ENCODE results near the gene FUT2.
A peak's percentile ranks its signal among the peaks of the same experiment; 100 is the strongest.

The FUT2 gene

DNA sequence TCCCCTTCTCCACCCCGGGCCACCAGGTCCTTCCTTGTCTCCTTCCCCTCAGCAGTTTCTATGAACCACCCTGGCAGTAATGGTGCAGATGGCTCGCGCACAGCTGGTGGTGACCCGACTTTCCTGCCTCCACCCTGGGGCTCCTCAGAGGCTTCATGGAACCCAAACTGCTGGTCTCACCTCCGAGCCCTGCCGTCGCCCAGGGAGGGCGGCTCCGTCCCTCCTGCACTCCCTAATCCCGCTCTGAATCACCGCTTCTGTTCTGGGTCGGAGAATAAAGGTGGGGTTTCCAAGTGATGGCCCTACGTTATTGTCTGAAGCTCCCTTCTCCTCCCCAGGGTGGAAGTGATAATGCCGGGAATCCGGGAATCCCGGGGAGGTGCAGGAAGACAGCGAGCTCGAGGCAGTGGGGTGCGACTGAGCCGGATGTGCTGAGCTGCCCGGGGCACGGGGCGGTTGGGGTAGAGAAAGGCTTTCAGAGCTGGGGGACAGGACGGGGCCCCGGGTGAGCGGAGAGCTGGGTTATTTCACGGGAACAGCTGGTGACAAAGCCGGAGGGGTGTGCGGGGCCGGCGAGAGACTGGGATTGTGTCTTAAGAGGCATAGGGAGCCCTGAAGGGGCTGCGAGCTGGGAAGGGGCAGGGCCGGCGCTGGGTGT lies 711 bp downstream of the FUT2 start:
- Histone ChIP-seq H3K27ac (ENCODE audit: low read depth in 2 of 2, low read length in 2 of 2) (peak overlapping the region; percentile 98 to 99), H3K36me3 (ENCODE audit: control insufficient read depth in 2 of 2, insufficient read depth in 2 of 2, low read length in 2 of 2) (peaks cover 0 to 2% of the 10 kb centered on the region in 2 donors), H3K4me3 (ENCODE audit: low read length in 2 of 2) (peak overlapping the region; percentile 80 to 94), H3K4me1 (ENCODE audit: control insufficient read depth in 2 of 2, insufficient read depth in 2 of 2, low read length in 2 of 2) (peaks cover 5 to 17% of the 10 kb centered on the region in 2 donors), H3K9ac (ENCODE audit: low read depth in 1 of 2, low read length in 2 of 2) (peak overlapping the region; percentile 91 to 94), H3K27me3 (ENCODE audit: control insufficient read depth in 2 of 2, insufficient read depth in 2 of 2, low read length in 2 of 2) (no peaks in the 10 kb centered on the region), H3K9me3 (ENCODE audit: control insufficient read depth in 2 of 2, low read length in 2 of 2) (no peaks in the 10 kb centered on the region)

DNA sequence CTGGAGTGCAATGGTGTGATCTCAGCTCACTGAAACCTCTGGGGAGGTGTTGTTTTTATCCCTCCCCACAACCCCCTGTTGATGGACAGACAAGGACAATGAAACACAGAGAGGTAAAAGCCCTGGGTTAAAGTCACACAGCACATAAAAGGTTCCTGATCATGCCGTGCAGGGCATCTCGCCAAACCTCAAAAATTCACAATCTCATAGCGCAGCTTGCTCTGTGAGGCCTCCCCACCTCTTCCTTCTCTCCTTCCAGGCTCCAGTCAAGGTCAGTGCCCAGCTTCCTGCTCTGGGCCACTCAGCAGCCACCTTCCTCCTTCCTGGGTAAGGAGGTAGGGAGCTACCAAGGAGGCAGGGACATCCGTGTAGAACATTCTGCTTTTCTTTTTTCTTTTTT lies 2.3 kb downstream of the FUT2 start:
- Histone ChIP-seq H3K4me1 (ENCODE audit: control insufficient read depth in 2 of 2, insufficient read depth in 2 of 2, low read length in 2 of 2) (peaks cover 5 to 17% of the 10 kb centered on the region in 2 donors), H3K4me3 (ENCODE audit: low read length in 2 of 2) (no peak overlapping the region), H3K9me3 (ENCODE audit: control insufficient read depth in 2 of 2, low read length in 2 of 2) (no peaks in the 10 kb centered on the region), H3K36me3 (ENCODE audit: control insufficient read depth in 2 of 2, insufficient read depth in 2 of 2, low read length in 2 of 2) (peaks cover 6 to 9% of the 10 kb centered on the region in 2 donors), H3K9ac (ENCODE audit: low read depth in 1 of 2, low read length in 2 of 2) (peak overlapping the region in 1 of 2 donors; percentile 61), H3K27me3 (ENCODE audit: control insufficient read depth in 2 of 2, insufficient read depth in 2 of 2, low read length in 2 of 2) (no peaks in the 10 kb centered on the region), H3K27ac (ENCODE audit: low read depth in 2 of 2, low read length in 2 of 2) (peak overlapping the region; percentile 39 to 70)

DNA sequence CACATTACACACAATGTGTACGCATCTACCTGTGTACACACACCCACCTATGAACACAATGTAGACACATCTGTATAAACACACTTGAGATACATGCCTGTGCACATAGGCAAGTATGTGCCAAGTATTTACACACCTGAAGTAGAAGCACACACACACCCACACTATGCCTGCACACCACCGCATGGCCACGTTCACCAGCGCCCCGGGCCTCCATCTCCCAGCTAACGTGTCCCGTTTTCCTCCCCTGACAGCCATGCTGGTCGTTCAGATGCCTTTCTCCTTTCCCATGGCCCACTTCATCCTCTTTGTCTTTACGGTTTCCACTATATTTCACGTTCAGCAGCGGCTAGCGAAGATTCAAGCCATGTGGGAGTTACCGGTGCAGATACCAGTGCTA lies 6.9 kb downstream of the FUT2 start:
- Histone ChIP-seq H3K4me3 (ENCODE audit: low read length in 2 of 2) (no peak overlapping the region), H3K9ac (ENCODE audit: low read depth in 1 of 2, low read length in 2 of 2) (no peak overlapping the region)

DNA sequence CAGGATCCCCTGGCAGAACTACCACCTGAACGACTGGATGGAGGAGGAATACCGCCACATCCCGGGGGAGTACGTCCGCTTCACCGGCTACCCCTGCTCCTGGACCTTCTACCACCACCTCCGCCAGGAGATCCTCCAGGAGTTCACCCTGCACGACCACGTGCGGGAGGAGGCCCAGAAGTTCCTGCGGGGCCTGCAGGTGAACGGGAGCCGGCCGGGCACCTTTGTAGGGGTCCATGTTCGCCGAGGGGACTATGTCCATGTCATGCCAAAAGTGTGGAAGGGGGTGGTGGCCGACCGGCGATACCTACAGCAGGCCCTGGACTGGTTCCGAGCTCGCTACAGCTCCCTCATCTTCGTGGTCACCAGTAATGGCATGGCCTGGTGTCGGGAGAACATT lies 7.5 kb downstream of the FUT2 start:
- no peaks in the 10 kb centered on the region for H3K9me3 ChIP-seq (ENCODE audit: control insufficient read depth in 2 of 2, low read length in 2 of 2)
- no peak overlapping the region for H3K27ac ChIP-seq (ENCODE audit: low read depth in 2 of 2, low read length in 2 of 2)
- no peaks in the 10 kb centered on the region for H3K4me1 ChIP-seq (ENCODE audit: control insufficient read depth in 2 of 2, insufficient read depth in 2 of 2, low read length in 2 of 2)
- H3K36me3 ChIP-seq (ENCODE audit: control insufficient read depth in 2 of 2, insufficient read depth in 2 of 2, low read length in 2 of 2), result peaks cover 19% of the 10 kb centered on the region in 2 donors
- no peaks in the 10 kb centered on the region for H3K27me3 ChIP-seq (ENCODE audit: control insufficient read depth in 2 of 2, insufficient read depth in 2 of 2, low read length in 2 of 2)
- no peak overlapping the region for H3K4me3 ChIP-seq (ENCODE audit: low read length in 2 of 2)
- no peak overlapping the region for H3K9ac ChIP-seq (ENCODE audit: low read depth in 1 of 2, low read length in 2 of 2)

More for the DNA sequence above, 6.9 kb downstream of the FUT2 start:
- peaks cover 2 to 3% of the 10 kb centered on the region in 2 donors for H3K4me1 ChIP-seq (ENCODE audit: control insufficient read depth in 2 of 2, insufficient read depth in 2 of 2, low read length in 2 of 2)
- no peaks in the 10 kb centered on the region for H3K27me3 ChIP-seq (ENCODE audit: control insufficient read depth in 2 of 2, insufficient read depth in 2 of 2, low read length in 2 of 2)
- H3K27ac ChIP-seq (ENCODE audit: low read depth in 2 of 2, low read length in 2 of 2), result no peak overlapping the region
- peaks cover 19% of the 10 kb centered on the region in 2 donors for H3K36me3 ChIP-seq (ENCODE audit: control insufficient read depth in 2 of 2, insufficient read depth in 2 of 2, low read length in 2 of 2)
- H3K9me3 ChIP-seq (ENCODE audit: control insufficient read depth in 2 of 2, low read length in 2 of 2), result no peaks in the 10 kb centered on the region

DNA sequence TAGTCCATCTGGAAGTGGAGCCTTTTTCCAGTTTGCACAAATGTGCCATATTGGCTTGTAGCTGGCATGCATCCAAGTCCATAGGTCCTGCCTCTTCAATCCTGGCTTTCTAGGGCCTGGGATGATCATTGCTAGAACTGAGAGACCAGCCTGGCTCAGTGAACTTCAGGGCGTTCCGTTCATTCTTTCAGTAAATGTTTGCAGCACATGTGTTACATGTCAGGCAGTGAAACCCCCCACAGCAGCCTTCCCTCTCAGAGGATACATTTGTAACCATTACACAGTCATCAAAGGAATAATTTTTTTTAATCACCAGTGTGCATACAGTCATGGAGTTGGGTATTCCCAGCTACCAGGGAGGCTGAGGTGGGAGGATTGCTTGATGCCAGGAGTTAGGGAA lies 9.7 kb downstream of the FUT2 start:
- H3K4me3 ChIP-seq (ENCODE audit: low read length in 2 of 2), result no peak overlapping the region
- no peak overlapping the region for H3K27ac ChIP-seq (ENCODE audit: low read depth in 2 of 2, low read length in 2 of 2)
- H3K9me3 ChIP-seq (ENCODE audit: control insufficient read depth in 2 of 2, low read length in 2 of 2), result no peaks in the 10 kb centered on the region
- H3K9ac ChIP-seq (ENCODE audit: low read depth in 1 of 2, low read length in 2 of 2), result no peak overlapping the region
- peaks cover 19% of the 10 kb centered on the region in 2 donors for H3K36me3 ChIP-seq (ENCODE audit: control insufficient read depth in 2 of 2, insufficient read depth in 2 of 2, low read length in 2 of 2)
- H3K27me3 ChIP-seq (ENCODE audit: control insufficient read depth in 2 of 2, insufficient read depth in 2 of 2, low read length in 2 of 2), result no peaks in the 10 kb centered on the region
- no peaks in the 10 kb centered on the region for H3K4me1 ChIP-seq (ENCODE audit: control insufficient read depth in 2 of 2, insufficient read depth in 2 of 2, low read length in 2 of 2)

DNA sequence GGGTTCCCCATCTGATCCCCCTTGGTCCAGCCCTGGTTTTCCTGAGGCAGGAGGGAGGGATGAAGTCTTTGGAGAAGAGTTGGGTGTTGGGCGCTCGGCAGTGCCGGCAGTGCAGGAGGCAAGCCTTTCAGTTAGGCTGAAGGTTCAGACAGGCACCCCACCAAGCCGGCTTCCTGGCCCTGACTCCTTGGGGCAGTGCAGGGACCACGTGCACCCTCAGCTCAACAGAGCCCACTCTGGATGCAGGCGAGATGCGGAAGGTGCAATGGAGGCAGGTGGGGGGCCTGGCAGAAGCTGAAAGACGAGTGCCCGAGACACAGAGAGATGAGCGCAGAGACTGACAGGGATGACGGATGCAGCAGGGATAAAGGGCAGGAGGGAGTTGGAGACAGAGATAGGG lies 12.7 kb downstream of the FUT2 start:
- H3K9me3 ChIP-seq (ENCODE audit: control insufficient read depth in 2 of 2, low read length in 2 of 2), result peaks cover 0 to 2% of the 10 kb centered on the region in 2 donors
- peaks cover 7 to 8% of the 10 kb centered on the region in 2 donors for H3K4me1 ChIP-seq (ENCODE audit: control insufficient read depth in 2 of 2, insufficient read depth in 2 of 2, low read length in 2 of 2)
- no peak overlapping the region for H3K4me3 ChIP-seq (ENCODE audit: low read length in 2 of 2)
- peaks cover 7 to 9% of the 10 kb centered on the region in 2 donors for H3K36me3 ChIP-seq (ENCODE audit: control insufficient read depth in 2 of 2, insufficient read depth in 2 of 2, low read length in 2 of 2)
- no peak overlapping the region for H3K9ac ChIP-seq (ENCODE audit: low read depth in 1 of 2, low read length in 2 of 2)
- H3K27ac ChIP-seq (ENCODE audit: low read depth in 2 of 2, low read length in 2 of 2), result no peak overlapping the region
- no peaks in the 10 kb centered on the region for H3K27me3 ChIP-seq (ENCODE audit: control insufficient read depth in 2 of 2, insufficient read depth in 2 of 2, low read length in 2 of 2)

DNA sequence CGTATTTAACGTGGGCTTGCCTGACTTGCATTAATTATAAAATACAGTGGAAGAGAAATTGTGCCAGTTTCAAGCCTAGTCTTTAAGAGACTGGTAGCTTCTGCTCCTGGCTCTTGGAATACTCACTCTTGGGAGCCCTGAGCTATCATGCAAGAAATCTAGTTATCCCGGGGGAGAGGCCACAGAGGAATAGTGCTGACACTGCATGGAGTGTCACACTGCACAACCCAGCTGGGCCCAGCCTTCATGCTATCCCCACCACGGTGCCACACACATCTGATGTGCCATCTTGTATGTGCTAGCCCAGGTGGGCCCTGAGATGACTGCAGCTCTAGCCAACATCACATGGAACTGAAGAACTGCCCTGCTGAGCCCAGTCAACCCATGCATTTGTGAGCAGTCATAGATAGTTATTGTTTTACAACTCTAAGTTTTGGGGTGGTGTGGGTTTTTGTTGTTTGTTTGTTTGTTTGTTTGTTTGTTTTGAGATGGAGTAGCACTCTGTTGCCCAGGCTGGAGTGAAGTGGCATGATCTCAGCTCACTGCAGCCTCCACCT lies 15.4 kb downstream of the FUT2 start:
- Histone ChIP-seq H3K4me1 (ENCODE audit: control insufficient read depth in 2 of 2, insufficient read depth in 2 of 2, low read length in 2 of 2) (peaks cover 22 to 28% of the 10 kb centered on the region in 2 donors), H3K9ac (ENCODE audit: low read depth in 1 of 2, low read length in 2 of 2) (no peak overlapping the region), H3K27me3 (ENCODE audit: control insufficient read depth in 2 of 2, insufficient read depth in 2 of 2, low read length in 2 of 2) (no peaks in the 10 kb centered on the region), H3K27ac (ENCODE audit: low read depth in 2 of 2, low read length in 2 of 2) (no peak overlapping the region), H3K4me3 (ENCODE audit: low read length in 2 of 2) (no peak overlapping the region), H3K9me3 (ENCODE audit: control insufficient read depth in 2 of 2, low read length in 2 of 2) (peaks cover 0 to 2% of the 10 kb centered on the region in 2 donors), H3K36me3 (ENCODE audit: control insufficient read depth in 2 of 2, insufficient read depth in 2 of 2, low read length in 2 of 2) (no peaks in the 10 kb centered on the region)

DNA sequence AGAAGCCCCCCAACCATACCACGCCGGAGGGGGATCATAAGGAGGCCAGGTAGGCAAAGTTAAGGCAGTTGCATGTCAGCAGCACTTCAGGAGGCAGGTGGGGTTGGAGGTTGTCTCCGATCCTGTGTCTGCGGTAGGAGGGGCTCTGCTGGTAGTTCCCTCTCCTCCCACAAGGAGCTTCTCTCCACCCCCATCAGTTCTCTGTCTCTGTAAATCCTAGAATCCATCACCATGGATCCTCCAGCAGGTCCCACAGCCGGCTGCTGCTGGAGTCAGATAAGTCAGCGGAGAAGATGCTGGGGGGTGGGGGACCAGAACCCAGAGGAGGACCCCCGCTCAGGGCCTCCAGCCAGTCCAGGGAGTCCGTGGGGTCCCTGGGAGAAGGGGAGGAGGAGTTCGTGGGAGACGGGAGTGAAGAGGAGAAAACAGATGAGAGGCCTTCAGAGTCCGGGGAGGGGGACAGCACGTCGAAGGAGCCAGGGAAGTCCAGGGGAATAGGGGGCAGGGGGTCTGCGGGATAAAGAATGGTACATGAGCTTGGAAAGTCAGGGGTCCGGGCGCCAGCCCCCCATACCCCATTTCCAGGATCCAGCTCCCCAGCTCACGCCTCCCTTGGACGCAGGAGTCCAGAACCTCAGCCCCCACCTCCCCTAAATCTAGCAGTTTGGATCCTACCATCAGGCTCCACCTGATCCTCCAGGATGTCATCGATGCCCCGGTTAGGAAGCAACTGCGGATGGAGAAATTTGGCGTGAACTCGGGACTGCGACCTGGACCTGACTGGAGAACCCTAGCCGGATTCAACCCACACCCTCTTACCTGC lies 17.5 kb downstream of the FUT2 start:
- Histone ChIP-seq H3K36me3 (ENCODE audit: control insufficient read depth in 2 of 2, insufficient read depth in 2 of 2, low read length in 2 of 2) (no peaks in the 10 kb centered on the region), H3K9ac (ENCODE audit: low read depth in 1 of 2, low read length in 2 of 2) (peak overlapping the region; percentile 58 to 77), H3K27me3 (ENCODE audit: control insufficient read depth in 2 of 2, insufficient read depth in 2 of 2, low read length in 2 of 2) (no peaks in the 10 kb centered on the region), H3K4me3 (ENCODE audit: low read length in 2 of 2) (peak overlapping the region; percentile 82 to 91), H3K9me3 (ENCODE audit: control insufficient read depth in 2 of 2, low read length in 2 of 2) (peaks cover 0 to 2% of the 10 kb centered on the region in 2 donors), H3K4me1 (ENCODE audit: control insufficient read depth in 2 of 2, insufficient read depth in 2 of 2, low read length in 2 of 2) (peaks cover 24 to 36% of the 10 kb centered on the region in 2 donors), H3K27ac (ENCODE audit: low read depth in 2 of 2, low read length in 2 of 2) (peak overlapping the region; percentile 53 to 89)

DNA sequence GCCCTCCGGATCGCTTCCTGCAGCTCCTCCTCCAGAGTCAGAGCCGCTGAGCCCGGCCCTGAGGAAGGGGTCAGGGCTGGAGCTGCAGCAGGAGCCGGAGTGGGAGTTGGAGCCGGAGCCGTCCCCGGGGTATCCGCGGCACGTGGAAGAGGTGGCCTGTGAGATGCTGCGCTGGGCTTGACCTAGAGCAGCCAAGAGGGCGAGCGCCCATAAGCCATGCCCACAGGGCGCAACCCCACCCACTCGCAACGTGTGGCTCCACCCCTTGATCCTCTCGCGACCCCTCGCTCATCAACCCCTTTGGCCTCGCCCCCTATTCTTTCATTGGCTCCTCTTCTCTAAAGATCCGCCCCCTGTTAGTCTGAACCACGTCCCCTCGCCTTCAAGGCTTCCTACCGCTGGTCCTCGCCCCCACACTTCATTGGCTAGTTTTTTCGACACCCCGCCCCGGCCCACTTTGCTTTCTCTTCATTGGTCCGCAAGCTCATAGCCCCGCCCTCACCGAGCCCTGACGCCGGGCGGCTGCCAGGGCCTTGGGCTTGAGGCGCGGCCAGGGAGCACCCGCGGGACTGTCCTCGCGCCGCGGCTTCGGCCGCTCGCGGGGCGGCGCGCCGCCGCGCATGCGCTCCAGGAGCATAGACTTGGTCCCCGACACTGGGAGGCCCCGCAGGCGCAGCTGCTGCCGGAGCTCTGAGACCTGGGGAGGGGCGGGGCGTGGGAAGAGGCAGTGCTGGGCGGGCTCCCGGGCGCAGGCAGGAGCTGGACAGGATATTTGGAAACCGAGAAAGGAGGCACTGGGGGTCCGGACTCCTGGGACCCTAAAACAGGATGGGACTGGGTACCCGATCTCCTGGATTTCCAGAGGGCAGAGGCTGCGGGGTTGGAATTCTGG lies 18.3 kb downstream of the FUT2 start:
- H3K27ac ChIP-seq (ENCODE audit: low read depth in 2 of 2, low read length in 2 of 2), result peak overlapping the region; percentile 81 to 89

More for the DNA sequence above, 18.3 kb downstream of the FUT2 start:
- Histone ChIP-seq H3K27me3 (ENCODE audit: control insufficient read depth in 2 of 2, insufficient read depth in 2 of 2, low read length in 2 of 2) (no peaks in the 10 kb centered on the region), H3K4me1 (ENCODE audit: control insufficient read depth in 2 of 2, insufficient read depth in 2 of 2, low read length in 2 of 2) (peaks cover 24 to 36% of the 10 kb centered on the region in 2 donors), H3K9me3 (ENCODE audit: control insufficient read depth in 2 of 2, low read length in 2 of 2) (peaks cover 0 to 2% of the 10 kb centered on the region in 2 donors), H3K9ac (ENCODE audit: low read depth in 1 of 2, low read length in 2 of 2) (peak overlapping the region; percentile 88 to 93), H3K4me3 (ENCODE audit: low read length in 2 of 2) (peak overlapping the region; percentile 82 to 91), H3K36me3 (ENCODE audit: control insufficient read depth in 2 of 2, insufficient read depth in 2 of 2, low read length in 2 of 2) (no peaks in the 10 kb centered on the region)
